NB4 (cell line): ENCODE measurements around the gene CDC42BPA.

Experiments
- DNase-seq: peaks from one replicate; pipeline ENCODE4 v3.0.0; 2010; ENCODE audit warnings: low read depth
- H3K4me3 ChIP-seq: one replicate; pipeline ENCODE4 v1.5.1; 2011; ENCODE audit warnings: mild to moderate bottlenecking, low read depth, low read length, moderate library complexity
- CTCF ChIP-seq: IDR thresholded peaks from one replicate; pipeline ENCODE4 v1.5.1; 2012; ENCODE audit warnings: low read depth, low read length
- MYC ChIP-seq: IDR thresholded peaks from 2 replicates; pipeline ENCODE4 v1.6.1; 2011; ENCODE audit warnings: low read depth, low read length
- POLR2A ChIP-seq: IDR thresholded peaks from 2 replicates; pipeline ENCODE4 v1.6.1; 2011; ENCODE audit warnings: mild to moderate bottlenecking; ENCODE audit not compliant: insufficient read length; ENCODE audit errors: extremely low read depth
- TF ChIP-seq, protein P1 (sequence below): IDR thresholded peaks from 2 replicates; pipeline ENCODE4 v1.6.1; 2011; ENCODE audit warnings: low read depth, low read length

The CDC42BPA gene

GRCh38 chr1:226971765-226972164, 346.5 kb downstream of the CDC42BPA start:
- no peak for DNase-seq

DNA sequence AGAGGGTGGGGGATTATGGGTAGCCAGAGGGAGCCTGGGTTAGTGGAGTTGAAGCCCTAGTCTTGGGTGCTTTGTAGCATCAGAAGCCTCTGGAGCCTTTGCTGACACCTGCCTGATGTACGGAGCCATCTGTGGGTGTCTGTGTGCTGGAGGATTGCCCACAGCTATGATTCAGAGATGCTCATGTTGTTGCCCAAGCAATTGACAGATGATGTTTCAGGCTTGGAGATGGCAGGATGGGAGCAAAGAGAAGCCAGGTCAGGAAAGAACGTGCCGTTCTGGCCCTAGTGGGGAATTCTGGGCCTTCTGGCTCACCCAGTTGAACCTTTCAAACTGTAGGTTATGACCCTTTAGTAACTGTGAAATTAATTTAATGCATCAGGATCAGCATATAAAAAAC, 350.6 kb downstream of the CDC42BPA start:
- TF ChIP-seq, protein P1, sequence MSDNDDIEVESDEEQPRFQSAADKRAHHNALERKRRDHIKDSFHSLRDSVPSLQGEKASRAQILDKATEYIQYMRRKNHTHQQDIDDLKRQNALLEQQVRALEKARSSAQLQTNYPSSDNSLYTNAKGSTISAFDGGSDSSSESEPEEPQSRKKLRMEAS: no peak
- TF ChIP-seq POLR2A (no peak), CTCF (no peak), MYC (no peak)
- no peak for DNase-seq
- no peak overlapping the region for H3K4me3 ChIP-seq

More at GRCh38 chr1:226971765-226972164, 346.5 kb downstream of the CDC42BPA start:
- TF ChIP-seq, protein P1: no peak
- TF ChIP-seq CTCF (no peak), POLR2A (no peak), MYC (no peak)
- no peak overlapping the region for H3K4me3 ChIP-seq

DNA sequence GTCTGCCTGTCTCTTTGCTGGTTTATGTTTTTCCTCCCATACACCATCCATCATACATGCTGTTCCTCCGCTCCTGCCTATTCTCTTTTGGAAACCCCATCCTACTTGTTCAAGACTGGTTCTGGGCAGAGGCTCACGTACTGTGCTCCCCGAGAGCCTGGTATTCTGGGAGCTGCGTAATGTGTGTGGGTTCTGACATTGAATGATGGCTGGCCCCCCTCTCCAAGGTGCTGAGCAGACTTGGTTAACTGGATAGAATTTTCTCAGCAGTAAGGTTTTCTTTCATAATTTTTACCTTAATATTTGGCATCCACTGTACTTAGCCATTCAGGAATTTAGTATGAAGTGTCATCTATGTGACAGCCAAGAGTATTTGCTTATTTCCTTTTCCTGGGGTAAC, 351.6 kb downstream of the CDC42BPA start:
- no peak overlapping the region for H3K4me3 ChIP-seq
- DNase-seq: no peak
- TF ChIP-seq CTCF (no peak), POLR2A (no peak), MYC (no peak)
- TF ChIP-seq, protein P1: no peak

- no peak for DNase-seq
- no peak overlapping the region for H3K4me3 ChIP-seq
- TF ChIP-seq, protein P1: no peak
- no peak for TF ChIP-seq MYC
- no peak for TF ChIP-seq CTCF
- no peak for TF ChIP-seq POLR2A
Observed at GRCh38 chr1:226965581-226966440, 352.5 kb downstream of the CDC42BPA start.

DNA sequence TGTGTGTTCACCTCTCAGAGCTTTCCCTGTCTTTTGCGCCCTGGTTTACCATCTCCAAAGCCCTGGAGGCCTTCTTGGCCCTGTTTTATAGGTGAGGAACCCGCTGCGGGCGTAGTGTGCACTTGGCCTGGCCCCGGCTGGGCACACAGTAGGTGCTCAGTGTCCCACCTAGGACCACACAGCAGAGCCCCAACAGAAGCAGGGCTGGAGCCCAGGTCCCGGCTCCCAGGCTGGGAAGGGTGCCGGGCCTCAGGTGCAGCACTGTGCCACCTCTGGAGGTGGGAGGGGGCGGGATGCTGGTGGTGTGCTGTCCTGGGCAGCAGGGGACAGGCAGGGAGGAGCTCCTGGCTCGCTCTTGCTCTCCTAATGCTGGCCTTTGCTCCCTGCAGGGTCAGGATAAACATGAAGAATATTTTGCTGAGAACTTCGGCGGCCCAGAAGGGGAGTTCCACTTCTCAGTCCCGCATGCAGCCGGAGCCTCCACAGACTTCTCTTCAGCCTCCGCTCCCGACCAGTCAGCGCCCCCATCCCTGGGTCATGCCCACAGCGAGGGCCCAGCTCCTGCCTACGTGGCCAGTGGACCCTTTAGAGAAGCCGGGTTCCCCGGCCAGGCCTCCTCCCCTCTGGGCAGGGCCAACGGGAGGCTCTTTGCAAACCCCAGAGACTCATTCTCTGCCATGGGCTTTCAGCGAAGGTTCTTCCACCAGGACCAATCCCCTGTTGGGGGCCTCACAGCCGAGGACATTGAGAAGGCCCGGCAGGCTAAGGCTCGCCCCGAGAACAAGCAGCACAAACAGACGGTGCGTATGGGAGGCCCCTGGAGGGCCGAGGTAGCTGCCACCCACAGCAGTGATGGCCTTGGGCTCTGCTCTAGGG, 353.4 kb downstream of the CDC42BPA start:
- DNase-seq: no peak
- no peak overlapping the region for H3K4me3 ChIP-seq
- no peak for TF ChIP-seq MYC
- no peak for TF ChIP-seq CTCF
- TF ChIP-seq, protein P1: no peak
- no peak for TF ChIP-seq POLR2A
